ENCODE data around the gene BIRC2. TPM values are rescaled to one million over a fixed set of nuclear protein-coding genes. Genes with fewer than 3 reads are reported as not detected.

BIRC2 gene
- total RNA-seq, 1 experiment from 2014 or later: 32.6 TPM

DNA sequence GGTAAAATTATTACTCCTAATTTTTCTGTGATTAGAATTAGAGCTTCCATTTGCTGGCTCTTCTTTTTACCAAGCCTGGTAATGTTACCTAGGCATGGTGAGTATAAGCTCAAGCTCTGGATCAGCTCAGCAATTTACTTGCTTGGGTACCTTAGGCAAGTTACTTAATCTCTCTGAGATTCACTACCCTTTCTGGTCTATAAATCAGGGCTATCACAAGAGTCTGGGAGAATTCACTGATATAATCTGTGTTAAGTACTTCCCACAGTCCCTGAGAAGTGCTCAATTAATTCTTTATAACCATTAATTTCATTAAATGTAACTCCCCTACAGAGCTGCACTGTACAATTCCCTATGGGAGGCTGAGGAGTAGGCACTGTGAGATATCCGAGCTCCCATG is 61.3 kb downstream of the BIRC2 start:
- Histone ChIP-seq H3K36me3 (ENCODE audit: control insufficient read depth in 1 of 2, insufficient read depth in 2 of 2, low read length in 2 of 2) (peaks cover 3 to 7% of the 10 kb centered on the region in 2 experiments; a peak in 1 of 4 replicates), H3K4me3 (replicated peaks in 1 of 2; ENCODE audit: low read depth in 1 of 2, low read length in 2 of 2) (no peak overlapping the region), H3K4me2 (ENCODE audit: low read length) (no peak overlapping the region), H3K79me2 (ENCODE audit: insufficient read depth, low read length) (peaks cover 96% of the 10 kb centered on the region), H4K20me1 (ENCODE audit: insufficient read depth) (no peaks in the 10 kb centered on the region), H2AFZ (ENCODE audit: low read depth, low read length, poor library complexity, severe bottlenecking) (no peak overlapping the region), H3K27ac (ENCODE audit: low read depth, low read length) (no peak overlapping the region), H3K9me3 (ENCODE audit: control insufficient read depth in 1 of 2, insufficient read depth in 1 of 2, low read depth in 1 of 2, low read length in 2 of 2) (no peaks in the 10 kb centered on the region), H3K9me2 (ENCODE audit: insufficient read depth) (no peaks in the 10 kb centered on the region), H3K27me3 (ENCODE audit: insufficient read depth, low read length) (no peaks in the 10 kb centered on the region), H3K4me1 (ENCODE audit: control insufficient read depth in 1 of 2, insufficient read depth in 2 of 2, low read length in 2 of 2) (peaks cover 0 to 22% of the 10 kb centered on the region in 2 experiments; a peak in 2 of 4 replicates), H3K9ac (ENCODE audit: low read length) (no peak overlapping the region)
- no TSS peak for BruUV-seq (replicated peaks)
- CTCF ChIA-PET: interaction anchor here (2.9 kb wide), 2 partner anchors 18 to 258 kb away, joined by 8 to 11 read pairs; no protein-coding TSS in a partner anchor
- POLR2A ChIA-PET: no interaction called here
- no peak for DNase-seq (ENCODE audit: low read depth, low spot score)
- intact Hi-C loops (cut with micrococcal nuclease): no loop called here
- no peak for ATAC-seq
- RAD21 ChIA-PET (ENCODE audit: low non-redundant PET in 1 of 2, low total read pairs in 2 of 2, uncharacterized antibody in 2 of 2, unreplicated experiment in 2 of 2): no interaction called here
- no peak for TF ChIP-seq POLR2A (IDR thresholded peaks at IDR 0.05; ENCODE audit: borderline replicate concordance, extremely low read depth, insufficient read depth, insufficient read length)
- TF ChIP-seq EZH2phosphoT487 (IDR thresholded peaks at IDR 0.05; ENCODE audit: borderline replicate concordance): no peak
- no peak for TF ChIP-seq ELF1 (IDR thresholded peaks at IDR 0.05; ENCODE audit: borderline replicate concordance, low read depth)
- TF ChIP-seq POLR2AphosphoS5 (IDR thresholded peaks at IDR 0.05; ENCODE audit: low read depth, low read length): no peak
- TF ChIP-seq EZH2 (IDR thresholded peaks at IDR 0.05): no peak
- no peak for TF ChIP-seq JUND (IDR thresholded peaks at IDR 0.05)
- TF ChIP-seq, protein P1, sequence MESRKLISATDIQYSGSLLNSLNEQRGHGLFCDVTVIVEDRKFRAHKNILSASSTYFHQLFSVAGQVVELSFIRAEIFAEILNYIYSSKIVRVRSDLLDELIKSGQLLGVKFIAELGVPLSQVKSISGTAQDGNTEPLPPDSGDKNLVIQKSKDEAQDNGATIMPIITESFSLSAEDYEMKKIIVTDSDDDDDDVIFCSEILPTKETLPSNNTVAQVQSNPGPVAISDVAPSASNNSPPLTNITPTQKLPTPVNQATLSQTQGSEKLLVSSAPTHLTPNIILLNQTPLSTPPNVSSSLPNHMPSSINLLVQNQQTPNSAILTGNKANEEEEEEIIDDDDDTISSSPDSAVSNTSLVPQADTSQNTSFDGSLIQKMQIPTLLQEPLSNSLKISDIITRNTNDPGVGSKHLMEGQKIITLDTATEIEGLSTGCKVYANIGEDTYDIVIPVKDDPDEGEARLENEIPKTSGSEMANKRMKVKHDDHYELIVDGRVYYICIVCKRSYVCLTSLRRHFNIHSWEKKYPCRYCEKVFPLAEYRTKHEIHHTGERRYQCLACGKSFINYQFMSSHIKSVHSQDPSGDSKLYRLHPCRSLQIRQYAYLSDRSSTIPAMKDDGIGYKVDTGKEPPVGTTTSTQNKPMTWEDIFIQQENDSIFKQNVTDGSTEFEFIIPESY (IDR thresholded peaks at IDR 0.05; ENCODE audit: extremely low read depth, insufficient replicate concordance, low read length): no peak
- TF ChIP-seq FOSL1 (IDR thresholded peaks at IDR 0.05; ENCODE audit: low read depth): no peak

GRCh38 chr11:102410382-102410784 is 63.4 kb downstream of the BIRC2 start:
- H3K4me1 ChIP-seq (ENCODE audit: control insufficient read depth in 1 of 2, insufficient read depth in 2 of 2, low read length in 2 of 2): peaks cover 0 to 27% of the 10 kb centered on the region in 2 experiments; a peak in 2 of 4 replicates
- H3K36me3 ChIP-seq (ENCODE audit: control insufficient read depth in 1 of 2, insufficient read depth in 2 of 2, low read length in 2 of 2): peaks cover 3 to 7% of the 10 kb centered on the region in 2 experiments; a peak in 1 of 4 replicates
- H3K27me3 ChIP-seq (ENCODE audit: insufficient read depth, low read length): no peaks in the 10 kb centered on the region
- DNase-seq (ENCODE audit: low read depth, low spot score): no peak
- ChIA-PET CTCF (no interaction called here), POLR2A (no interaction called here), RAD21 (ENCODE audit: low non-redundant PET in 1 of 2, low total read pairs in 2 of 2, uncharacterized antibody in 2 of 2, unreplicated experiment in 2 of 2) (no interaction called here)
- ATAC-seq: no peak
- BruUV-seq (replicated peaks): no TSS peak
- H3K9me3 ChIP-seq (ENCODE audit: control insufficient read depth in 1 of 2, insufficient read depth in 1 of 2, low read depth in 1 of 2, low read length in 2 of 2): no peaks in the 10 kb centered on the region
- no peaks in the 10 kb centered on the region; the same call in 1 of the 2 replicates for H4K20me1 ChIP-seq (ENCODE audit: insufficient read depth)
- H3K79me2 ChIP-seq (ENCODE audit: insufficient read depth, low read length): peaks cover 98% of the 10 kb centered on the region
- H2AFZ ChIP-seq (ENCODE audit: low read depth, low read length, poor library complexity, severe bottlenecking): no peak overlapping the region
- no peak overlapping the region for H3K4me2 ChIP-seq (ENCODE audit: low read length)
- intact Hi-C loops (cut with micrococcal nuclease): no loop called here
- H3K4me3 ChIP-seq (replicated peaks in 1 of 2; ENCODE audit: low read depth in 1 of 2, low read length in 2 of 2): no peak overlapping the region
- H3K9ac ChIP-seq (ENCODE audit: low read length): no peak overlapping the region
- TF ChIP-seq YY1 (IDR thresholded peaks at IDR 0.05; ENCODE audit: extremely low read depth, insufficient replicate concordance, low read depth, low read length) (no peak), EZH2phosphoT487 (IDR thresholded peaks at IDR 0.05; ENCODE audit: borderline replicate concordance) (no peak), ZFX (IDR thresholded peaks at IDR 0.05) (no peak), ELF1 (IDR thresholded peaks at IDR 0.05; ENCODE audit: borderline replicate concordance, low read depth) (no peak), CBX3 (IDR thresholded peaks at IDR 0.05; ENCODE audit: low read depth) (no peak), EZH2 (IDR thresholded peaks at IDR 0.05) (no peak), SRF (IDR thresholded peaks at IDR 0.05; ENCODE audit: low read depth) (no peak)
- TF ChIP-seq, protein P2, sequence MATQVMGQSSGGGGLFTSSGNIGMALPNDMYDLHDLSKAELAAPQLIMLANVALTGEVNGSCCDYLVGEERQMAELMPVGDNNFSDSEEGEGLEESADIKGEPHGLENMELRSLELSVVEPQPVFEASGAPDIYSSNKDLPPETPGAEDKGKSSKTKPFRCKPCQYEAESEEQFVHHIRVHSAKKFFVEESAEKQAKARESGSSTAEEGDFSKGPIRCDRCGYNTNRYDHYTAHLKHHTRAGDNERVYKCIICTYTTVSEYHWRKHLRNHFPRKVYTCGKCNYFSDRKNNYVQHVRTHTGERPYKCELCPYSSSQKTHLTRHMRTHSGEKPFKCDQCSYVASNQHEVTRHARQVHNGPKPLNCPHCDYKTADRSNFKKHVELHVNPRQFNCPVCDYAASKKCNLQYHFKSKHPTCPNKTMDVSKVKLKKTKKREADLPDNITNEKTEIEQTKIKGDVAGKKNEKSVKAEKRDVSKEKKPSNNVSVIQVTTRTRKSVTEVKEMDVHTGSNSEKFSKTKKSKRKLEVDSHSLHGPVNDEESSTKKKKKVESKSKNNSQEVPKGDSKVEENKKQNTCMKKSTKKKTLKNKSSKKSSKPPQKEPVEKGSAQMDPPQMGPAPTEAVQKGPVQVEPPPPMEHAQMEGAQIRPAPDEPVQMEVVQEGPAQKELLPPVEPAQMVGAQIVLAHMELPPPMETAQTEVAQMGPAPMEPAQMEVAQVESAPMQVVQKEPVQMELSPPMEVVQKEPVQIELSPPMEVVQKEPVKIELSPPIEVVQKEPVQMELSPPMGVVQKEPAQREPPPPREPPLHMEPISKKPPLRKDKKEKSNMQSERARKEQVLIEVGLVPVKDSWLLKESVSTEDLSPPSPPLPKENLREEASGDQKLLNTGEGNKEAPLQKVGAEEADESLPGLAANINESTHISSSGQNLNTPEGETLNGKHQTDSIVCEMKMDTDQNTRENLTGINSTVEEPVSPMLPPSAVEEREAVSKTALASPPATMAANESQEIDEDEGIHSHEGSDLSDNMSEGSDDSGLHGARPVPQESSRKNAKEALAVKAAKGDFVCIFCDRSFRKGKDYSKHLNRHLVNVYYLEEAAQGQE (IDR thresholded peaks at IDR 0.05; ENCODE audit: low read depth): no peak
- TF ChIP-seq, protein P3, sequence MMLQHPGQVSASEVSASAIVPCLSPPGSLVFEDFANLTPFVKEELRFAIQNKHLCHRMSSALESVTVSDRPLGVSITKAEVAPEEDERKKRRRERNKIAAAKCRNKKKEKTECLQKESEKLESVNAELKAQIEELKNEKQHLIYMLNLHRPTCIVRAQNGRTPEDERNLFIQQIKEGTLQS (IDR thresholded peaks at IDR 0.05): no peak
- no peak overlapping the region for H3K27ac ChIP-seq (ENCODE audit: low read depth, low read length)
- no peaks in the 10 kb centered on the region for H3K9me2 ChIP-seq (ENCODE audit: insufficient read depth)

All from HCT116 (cell line).